ENCODE measurements around the gene CDH4.
"Not testable (repeated sequence)": the region's sequence is repeated elsewhere in the genome, so short reads cannot be mapped to it uniquely, and the experiment has no call there.

CDH4 gene

GRCh38 chr20:61852268-61853072 is 600.4 kb downstream of the CDH4 start:
- Mint-ChIP-seq H3K27ac (no peak overlapping the region), H3K36me3 (ENCODE audit: low read depth) (no peaks in the 10 kb centered on the region), H3K4me3 (no peak overlapping the region), H3K4me1 (ENCODE audit: low read depth) (no peaks in the 10 kb centered on the region), H3K9me3 (no peaks in the 10 kb centered on the region), H3K27me3 (ENCODE audit: low read depth) (no peaks in the 10 kb centered on the region)

- no peaks in the 10 kb centered on the region for H3K9me3 Mint-ChIP-seq
- H3K36me3 Mint-ChIP-seq (ENCODE audit: low read depth): no peaks in the 10 kb centered on the region
- no peak overlapping the region for H3K27ac Mint-ChIP-seq
- no peaks in the 10 kb centered on the region for H3K27me3 Mint-ChIP-seq (ENCODE audit: low read depth)
- H3K4me1 Mint-ChIP-seq (ENCODE audit: low read depth): no peaks in the 10 kb centered on the region
- H3K4me3 Mint-ChIP-seq: no peak overlapping the region
These were observed 601.3 kb downstream of the CDH4 start for GRCh38 chr20:61853073-61854005.

- H3K4me3 Mint-ChIP-seq; H3K27ac Mint-ChIP-seq; H3K27me3 Mint-ChIP-seq (ENCODE audit: low read depth); H3K4me1 Mint-ChIP-seq (ENCODE audit: low read depth); H3K36me3 Mint-ChIP-seq (ENCODE audit: low read depth); H3K9me3 Mint-ChIP-seq: not testable (repeated sequence)
These were observed 602.5 kb downstream of the CDH4 start for GRCh38 chr20:61854538-61854937.

GRCh38 chr20:61855286-61855685 is 603.2 kb downstream of the CDH4 start:
- no peak overlapping the region for H3K27ac Mint-ChIP-seq

GRCh38 chr20:61856626-61857413 is 604.8 kb downstream of the CDH4 start:
- Mint-ChIP-seq H3K27ac (no peak overlapping the region), H3K9me3 (no peaks in the 10 kb centered on the region), H3K27me3 (ENCODE audit: low read depth) (no peaks in the 10 kb centered on the region), H3K4me1 (ENCODE audit: low read depth) (no peaks in the 10 kb centered on the region), H3K36me3 (ENCODE audit: low read depth) (no peaks in the 10 kb centered on the region), H3K4me3 (no peak overlapping the region)

More at GRCh38 chr20:61855286-61855685, 603.2 kb downstream of the CDH4 start:
- no peaks in the 10 kb centered on the region for H3K9me3 Mint-ChIP-seq
- no peaks in the 10 kb centered on the region for H3K27me3 Mint-ChIP-seq (ENCODE audit: low read depth)
- no peaks in the 10 kb centered on the region for H3K4me1 Mint-ChIP-seq (ENCODE audit: low read depth)
- H3K4me3 Mint-ChIP-seq: no peak overlapping the region
- H3K36me3 Mint-ChIP-seq (ENCODE audit: low read depth): no peaks in the 10 kb centered on the region

- H3K27ac Mint-ChIP-seq: no peak overlapping the region
- no peaks in the 10 kb centered on the region for H3K9me3 Mint-ChIP-seq
- H3K4me3 Mint-ChIP-seq: no peak overlapping the region
- no peaks in the 10 kb centered on the region for H3K36me3 Mint-ChIP-seq (ENCODE audit: low read depth)
- no peaks in the 10 kb centered on the region for H3K4me1 Mint-ChIP-seq (ENCODE audit: low read depth)
- no peaks in the 10 kb centered on the region for H3K27me3 Mint-ChIP-seq (ENCODE audit: low read depth)
These were observed 605.3 kb downstream of the CDH4 start for GRCh38 chr20:61857414-61857775.

- H3K4me3 Mint-ChIP-seq: no peak overlapping the region
- H3K27ac Mint-ChIP-seq: no peak overlapping the region
- no peaks in the 10 kb centered on the region for H3K9me3 Mint-ChIP-seq
- no peaks in the 10 kb centered on the region for H3K36me3 Mint-ChIP-seq (ENCODE audit: low read depth)
- H3K27me3 Mint-ChIP-seq (ENCODE audit: low read depth): no peaks in the 10 kb centered on the region
- no peaks in the 10 kb centered on the region for H3K4me1 Mint-ChIP-seq (ENCODE audit: low read depth)
These were observed 605.8 kb downstream of the CDH4 start for GRCh38 chr20:61857884-61858283.

- Mint-ChIP-seq H3K9me3 (no peaks in the 10 kb centered on the region), H3K4me1 (ENCODE audit: low read depth) (no peaks in the 10 kb centered on the region), H3K27ac (no peak overlapping the region), H3K4me3 (no peak overlapping the region), H3K27me3 (ENCODE audit: low read depth) (no peaks in the 10 kb centered on the region), H3K36me3 (ENCODE audit: low read depth) (no peaks in the 10 kb centered on the region)
These were observed 607.7 kb downstream of the CDH4 start for GRCh38 chr20:61859767-61860166.

GRCh38 chr20:61860260-61860987 is 608.4 kb downstream of the CDH4 start:
- H3K27me3 Mint-ChIP-seq (ENCODE audit: low read depth): no peaks in the 10 kb centered on the region
- peaks cover 5% of the 10 kb centered on the region for H3K9me3 Mint-ChIP-seq
- H3K4me3 Mint-ChIP-seq: no peak overlapping the region
- peaks cover 3% of the 10 kb centered on the region for H3K4me1 Mint-ChIP-seq (ENCODE audit: low read depth)
- H3K36me3 Mint-ChIP-seq (ENCODE audit: low read depth): no peaks in the 10 kb centered on the region
- no peak overlapping the region for H3K27ac Mint-ChIP-seq

- peaks cover 3% of the 10 kb centered on the region for H3K4me1 Mint-ChIP-seq (ENCODE audit: low read depth)
- H3K27me3 Mint-ChIP-seq (ENCODE audit: low read depth): no peaks in the 10 kb centered on the region
- no peak overlapping the region for H3K4me3 Mint-ChIP-seq
- H3K36me3 Mint-ChIP-seq (ENCODE audit: low read depth): no peaks in the 10 kb centered on the region
- H3K27ac Mint-ChIP-seq: no peak overlapping the region
- peaks cover 9% of the 10 kb centered on the region for H3K9me3 Mint-ChIP-seq
These were observed 609.2 kb downstream of the CDH4 start for GRCh38 chr20:61861054-61861841.

- peaks cover 13% of the 10 kb centered on the region for H3K9me3 Mint-ChIP-seq
- H3K36me3 Mint-ChIP-seq (ENCODE audit: low read depth): no peaks in the 10 kb centered on the region
- no peak overlapping the region for H3K27ac Mint-ChIP-seq
- no peak overlapping the region for H3K4me3 Mint-ChIP-seq
- H3K27me3 Mint-ChIP-seq (ENCODE audit: low read depth): no peaks in the 10 kb centered on the region
- H3K4me1 Mint-ChIP-seq (ENCODE audit: low read depth): peaks cover 3% of the 10 kb centered on the region
These were observed 609.8 kb downstream of the CDH4 start for GRCh38 chr20:61861858-61862257.

- Mint-ChIP-seq H3K27ac (no peak overlapping the region), H3K36me3 (ENCODE audit: low read depth) (no peaks in the 10 kb centered on the region), H3K9me3 (peaks cover 13% of the 10 kb centered on the region), H3K4me3 (no peak overlapping the region), H3K4me1 (ENCODE audit: low read depth) (peaks cover 3% of the 10 kb centered on the region), H3K27me3 (ENCODE audit: low read depth) (no peaks in the 10 kb centered on the region)
These were observed 610.8 kb downstream of the CDH4 start for GRCh38 chr20:61862881-61863280.

- Mint-ChIP-seq H3K27me3 (ENCODE audit: low read depth) (no peaks in the 10 kb centered on the region), H3K9me3 (peaks cover 13% of the 10 kb centered on the region), H3K4me3 (no peak overlapping the region), H3K36me3 (ENCODE audit: low read depth) (no peaks in the 10 kb centered on the region), H3K27ac (no peak overlapping the region), H3K4me1 (ENCODE audit: low read depth) (peaks cover 3% of the 10 kb centered on the region)
These were observed 612.4 kb downstream of the CDH4 start for GRCh38 chr20:61864481-61864880.
